K562 (cell line): ENCODE measurements around the gene ABCA7. TPM values are rescaled to one million over a fixed set of nuclear protein-coding genes. Genes with fewer than 3 reads are reported as not detected.

Experiments
- ARID2 ChIP-seq: fragments of 450-650 bp; IDR thresholded peaks from 2 replicates; pipeline ENCODE4 v1.6.1; 2017; ENCODE audit warnings: antibody characterized with exemption, mild to moderate bottlenecking
- BMI1 ChIP-seq: fragments of 150-350 bp; IDR thresholded peaks from 2 replicates; pipeline ENCODE4 v1.6.1; 2014; ENCODE audit warnings: low read length
- C11orf30 ChIP-seq: fragments of 450-650 bp; IDR thresholded peaks from 2 replicates; pipeline ENCODE4 v1.6.1; 2016; ENCODE audit warnings: low read depth, mild to moderate bottlenecking
- CBFA2T2 ChIP-seq: fragments of 450-650 bp; conservative IDR thresholded peaks from 2 replicates; pipeline ENCODE4 v1.6.1; 2017; ENCODE audit warnings: mild to moderate bottlenecking
- CBX3 ChIP-seq, 2 experiments: IDR thresholded peaks; 1 replicate in 1 of 2; 2 replicates in 1 of 2; pipeline ENCODE4 v1.6.1; 2012; ENCODE audit warnings: inconsistent platforms in 2 of 2, low read length in 2 of 2, borderline replicate concordance in 1 of 2, control low read depth in 1 of 2
- FOSL1 ChIP-seq: fragments of 200-800 bp; sonication (Bioruptor generic); conservative IDR thresholded peaks from 2 replicates; pipeline ENCODE4 v1.6.1; 2016; ENCODE audit warnings: missing genetic modification characterization, missing compliant biosample characterization
- FOXK1 ChIP-seq: sonication (generic); formaldehyde crosslinking; IDR thresholded peaks from 2 replicates; pipeline ENCODE4 v1.8.0; 2022; ENCODE audit warnings: missing genetic modification reagents, mild to moderate bottlenecking, borderline replicate concordance
- GABPA ChIP-seq: fragments of 200-800 bp; sonication (Bioruptor generic); conservative IDR thresholded peaks from 2 replicates; pipeline ENCODE4 v1.6.1; 2016; ENCODE audit warnings: low read depth, missing genetic modification characterization, missing compliant biosample characterization
- MCM2 ChIP-seq: fragments of 450-650 bp; IDR thresholded peaks from 2 replicates; pipeline ENCODE4 v1.6.1; 2017; ENCODE audit warnings: low read depth, mild to moderate bottlenecking
- MTA2 ChIP-seq: fragments of 450-650 bp; IDR thresholded peaks from 2 replicates; pipeline ENCODE4 v1.6.1; 2016; ENCODE audit warnings: low read depth
- NFYB ChIP-seq: IDR thresholded peaks from 2 replicates; pipeline ENCODE4 v1.6.1; 2011; ENCODE audit warnings: mild to moderate bottlenecking, moderate library complexity; ENCODE audit not compliant: insufficient read length; ENCODE audit errors: extremely low read depth
- POLR2AphosphoS2 ChIP-seq: IDR thresholded peaks from 2 replicates; pipeline ENCODE4 v1.6.1; 2012; ENCODE audit warnings: low read length, improper control_type of control experiment
- POLR2G ChIP-seq: fragments of 200-400 bp; formaldehyde crosslinking; IDR thresholded peaks from 2 replicates; pipeline ENCODE4 v1.6.1; 2017; ENCODE audit warnings: low read depth, mild to moderate bottlenecking, antibody characterized with exemption, low read length, moderate library complexity
- RBFOX2 ChIP-seq: fragments of 200-400 bp; formaldehyde crosslinking; IDR thresholded peaks from 2 replicates; pipeline ENCODE4 v1.6.1; 2017; ENCODE audit warnings: low read depth, mild to moderate bottlenecking, low read length, moderate library complexity
- RBM25 ChIP-seq: fragments of 200-400 bp; formaldehyde crosslinking; IDR thresholded peaks from 2 replicates; pipeline ENCODE4 v1.6.1; 2018; ENCODE audit warnings: low read length, low read depth, moderate library complexity; ENCODE audit not compliant: severe bottlenecking
- SMAD1 ChIP-seq: fragments of 150-350 bp; IDR thresholded peaks from 2 replicates; pipeline ENCODE4 v1.6.1; 2014; ENCODE audit warnings: low read length, low read depth; ENCODE audit not compliant: partially characterized antibody
- SPI1 ChIP-seq: IDR thresholded peaks from 2 replicates; pipeline ENCODE4 v1.6.1; 2011; ENCODE audit warnings: low read depth, low read length, control low read depth, borderline replicate concordance
- YY1 ChIP-seq, 3 experiments: IDR thresholded peaks; 2 replicates each; pipeline ENCODE4 v1.6.1; 2011; ENCODE audit warnings: low read length in 2 of 3, mild to moderate bottlenecking in 2 of 3, moderate library complexity in 2 of 3, borderline replicate concordance in 1 of 3, control low read depth in 1 of 3, low read depth in 1 of 3; ENCODE audit not compliant: insufficient read depth in 3 of 3, insufficient replicate concordance in 2 of 3, control insufficient read depth in 1 of 3, insufficient read length in 1 of 3; ENCODE audit errors: extremely low read depth in 1 of 3
- ZFP36 ChIP-seq: fragments of 150-350 bp; IDR thresholded peaks from 2 replicates; pipeline ENCODE4 v1.6.1; 2018; ENCODE audit warnings: low read length, low read depth; ENCODE audit not compliant: partially characterized antibody
- polyA plus RNA-seq, 8 experiments: library from polyadenylated mRNA; depleted of rRNA in 4 of 8; stranded (reverse) in 5 of 8; unstranded in 3 of 8; fragments of >200 nt; fragmentation: Nextera tagmentation in 2 of 8; fragmentation: Illumina TruSeq in 1 of 8; extraction: Ambion mirVana in 2 of 8; extraction: Trizol in 1 of 8; gene quantifications; 2 replicates each; pipeline versions ENCODE4 v1.2.1 to v1.2.3, GENCODE V29; 2011 to 2014; ENCODE audit warnings: inconsistent platforms in 1 of 8, missing spikeins in 1 of 8
- total RNA-seq, 7 experiments: library from RNA; depleted of rRNA in 6 of 7; stranded (reverse); fragments of >200 nt in 6 of 7; fragmentation: Illumina TruSeq in 2 of 7; extraction: Trizol in 2 of 7; gene quantifications; 2 replicates each; pipeline versions ENCODE4 v1.2.1 to v1.2.3, GENCODE V29; 2011 to 2021; ENCODE audit warnings: low replicate concordance in 1 of 7
- TF ChIP-seq, protein P1 (sequence below): fragments of 450-650 bp; IDR thresholded peaks from 2 replicates; pipeline ENCODE4 v1.6.1; 2016; ENCODE audit warnings: antibody characterized with exemption
- TF ChIP-seq, protein P2 (sequence below): fragments of 250-450 bp; sonication (Bioruptor Pico); IDR thresholded peaks from 2 replicates; pipeline ENCODE4 v1.8.0; 2022; ENCODE audit warnings: moderate library complexity, mild to moderate bottlenecking, inconsistent platforms

Gene ABCA7
- total and polyA plus RNA-seq, 9 of the 15 experiments (the other 6 are each of a cell fraction or from before 2014, with no cell fraction given): 2.3 to 96.1 (median 31.2) TPM

DNA sequence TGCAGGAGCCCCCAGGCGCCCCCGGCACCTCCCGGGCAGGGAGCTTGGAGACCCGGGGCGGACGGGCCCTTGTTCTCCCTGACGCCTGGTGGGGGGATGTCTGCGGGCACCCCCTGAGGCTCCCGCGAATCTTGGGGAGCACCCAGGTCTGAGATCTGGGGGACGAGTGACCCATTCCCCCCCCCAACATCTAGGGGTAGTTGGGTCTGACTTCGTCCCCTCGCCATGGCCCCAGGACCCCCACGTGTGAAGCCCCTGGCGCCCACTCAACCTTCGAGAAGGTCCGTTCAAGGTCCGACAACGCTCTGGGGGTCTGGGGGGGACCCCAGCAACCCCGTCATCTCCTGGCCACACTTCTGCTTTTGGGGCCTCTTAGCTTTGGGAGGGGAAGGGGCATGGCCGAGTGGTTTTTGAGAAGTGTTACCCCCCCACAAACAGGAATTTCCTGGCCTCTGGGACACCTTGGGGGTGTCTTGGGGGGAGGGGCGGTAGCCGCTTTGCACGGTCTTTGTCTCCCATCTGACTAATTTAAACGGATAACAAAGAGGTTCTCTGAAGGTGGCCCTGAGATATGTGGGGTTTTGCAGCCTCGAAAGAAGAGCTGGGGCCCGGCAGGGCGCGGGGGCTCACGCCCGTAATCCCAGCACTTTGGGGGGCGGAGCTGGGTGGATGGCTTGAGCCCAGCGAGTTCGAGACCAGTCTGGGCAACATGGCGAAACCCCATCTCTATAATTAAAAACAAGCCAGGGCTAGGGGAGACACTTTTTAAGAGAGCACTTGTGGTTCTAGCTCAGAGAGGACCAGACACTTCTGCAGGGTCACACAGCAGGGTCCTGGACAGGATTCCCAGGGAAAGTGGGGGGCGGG is 12.9 kb upstream of the ABCA7 start (continued):
- TF ChIP-seq POLR2AphosphoS2 (no peak), SMAD1 (peak; percentile 12), FOXK1 (CRISPR knock-in tag) (peak; percentile 49; the same call in 1 of the 2 replicates), ARID2 (no peak), RBFOX2 (peak; percentile 80), CBFA2T2 (no peak), SPI1 (peak; percentile 88), MCM2 (no peak), RBM25 (peak; percentile 73), BMI1 (no peak), C11orf30 (no peak), ZFP36 (peak; percentile 90), GABPA (tag) (no peak), FOSL1 (tag) (no peak), CBX3 (IDR thresholded peaks at IDR 0.05; ENCODE audit: borderline replicate concordance in 1 of 2, low read length in 2 of 2) (0 out of 3 replicates have a peak, but pooled peaks of 1 of the 2 experiments have one; percentile 21), POLR2G (peak; percentile 55), YY1 (IDR thresholded peaks at IDR 0.05; ENCODE audit: borderline replicate concordance in 1 of 3, control insufficient read depth in 1 of 3, extremely low read depth in 1 of 3, insufficient read depth in 3 of 3, insufficient read length in 1 of 3, insufficient replicate concordance in 2 of 3, low read depth in 1 of 3, low read length in 2 of 3) (no peak), MTA2 (no peak), NFYB (no peak)
- TF ChIP-seq, protein P1, sequence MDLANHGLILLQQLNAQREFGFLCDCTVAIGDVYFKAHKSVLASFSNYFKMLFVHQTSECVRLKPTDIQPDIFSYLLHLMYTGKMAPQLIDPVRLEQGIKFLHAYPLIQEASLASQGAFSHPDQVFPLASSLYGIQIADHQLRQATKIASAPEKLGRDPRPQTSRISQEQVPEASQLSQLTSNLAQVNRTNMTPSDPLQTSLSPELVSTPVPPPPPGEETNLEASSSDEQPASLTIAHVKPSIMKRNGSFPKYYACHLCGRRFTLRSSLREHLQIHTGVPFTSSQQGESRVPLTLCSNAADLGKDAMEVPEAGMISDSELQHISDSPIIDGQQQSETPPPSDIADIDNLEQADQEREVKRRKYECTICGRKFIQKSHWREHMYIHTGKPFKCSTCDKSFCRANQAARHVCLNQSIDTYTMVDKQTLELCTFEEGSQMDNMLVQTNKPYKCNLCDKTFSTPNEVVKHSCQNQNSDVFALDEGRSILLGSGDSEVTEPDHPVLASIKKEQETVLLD: peak; percentile 65; the same call in 1 of the 2 replicates
- TF ChIP-seq, protein P2, sequence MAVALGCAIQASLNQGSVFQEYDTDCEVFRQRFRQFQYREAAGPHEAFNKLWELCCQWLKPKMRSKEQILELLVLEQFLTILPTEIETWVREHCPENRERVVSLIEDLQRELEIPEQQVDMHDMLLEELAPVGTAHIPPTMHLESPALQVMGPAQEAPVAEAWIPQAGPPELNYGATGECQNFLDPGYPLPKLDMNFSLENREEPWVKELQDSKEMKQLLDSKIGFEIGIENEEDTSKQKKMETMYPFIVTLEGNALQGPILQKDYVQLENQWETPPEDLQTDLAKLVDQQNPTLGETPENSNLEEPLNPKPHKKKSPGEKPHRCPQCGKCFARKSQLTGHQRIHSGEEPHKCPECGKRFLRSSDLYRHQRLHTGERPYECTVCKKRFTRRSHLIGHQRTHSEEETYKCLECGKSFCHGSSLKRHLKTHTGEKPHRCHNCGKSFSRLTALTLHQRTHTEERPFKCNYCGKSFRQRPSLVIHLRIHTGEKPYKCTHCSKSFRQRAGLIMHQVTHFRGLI (CRISPR knock-in tag): no peak
